ENCODE results near the gene MSANTD7.
A peak's percentile ranks its signal among the peaks of the same experiment; 100 is the strongest.

Gene MSANTD7

GRCh38 chr10:14822879-14823755 is 15.0 kb upstream of the MSANTD7 start:
- Histone ChIP-seq H3K27ac (replicated peaks) (peak overlapping the region; percentile 3; the same call in 1 of the 2 replicates), H3K27me3 (ENCODE audit: insufficient read depth, poor library complexity, severe bottlenecking) (no peaks in the 10 kb centered on the region), H3K4me3 (replicated peaks; ENCODE audit: insufficient read depth, low read length) (no peak overlapping the region)
- DNase-seq (ENCODE audit: low read depth in 1 of 2, low spot score in 1 of 2): peak in 1 of 2 experiments; percentile 40
- TF ChIP-seq CTCF (IDR thresholded peaks at IDR 0.05; ENCODE audit: insufficient read depth, low read length) (no peak), POLR2AphosphoS5 (IDR thresholded peaks at IDR 0.05; ENCODE audit: low read depth) (no peak), SPI1 (IDR thresholded peaks at IDR 0.05; ENCODE audit: borderline replicate concordance, low read depth) (no peak), GABPA (IDR thresholded peaks at IDR 0.05; ENCODE audit: low read depth) (no peak)
- TF ChIP-seq, protein P1, sequence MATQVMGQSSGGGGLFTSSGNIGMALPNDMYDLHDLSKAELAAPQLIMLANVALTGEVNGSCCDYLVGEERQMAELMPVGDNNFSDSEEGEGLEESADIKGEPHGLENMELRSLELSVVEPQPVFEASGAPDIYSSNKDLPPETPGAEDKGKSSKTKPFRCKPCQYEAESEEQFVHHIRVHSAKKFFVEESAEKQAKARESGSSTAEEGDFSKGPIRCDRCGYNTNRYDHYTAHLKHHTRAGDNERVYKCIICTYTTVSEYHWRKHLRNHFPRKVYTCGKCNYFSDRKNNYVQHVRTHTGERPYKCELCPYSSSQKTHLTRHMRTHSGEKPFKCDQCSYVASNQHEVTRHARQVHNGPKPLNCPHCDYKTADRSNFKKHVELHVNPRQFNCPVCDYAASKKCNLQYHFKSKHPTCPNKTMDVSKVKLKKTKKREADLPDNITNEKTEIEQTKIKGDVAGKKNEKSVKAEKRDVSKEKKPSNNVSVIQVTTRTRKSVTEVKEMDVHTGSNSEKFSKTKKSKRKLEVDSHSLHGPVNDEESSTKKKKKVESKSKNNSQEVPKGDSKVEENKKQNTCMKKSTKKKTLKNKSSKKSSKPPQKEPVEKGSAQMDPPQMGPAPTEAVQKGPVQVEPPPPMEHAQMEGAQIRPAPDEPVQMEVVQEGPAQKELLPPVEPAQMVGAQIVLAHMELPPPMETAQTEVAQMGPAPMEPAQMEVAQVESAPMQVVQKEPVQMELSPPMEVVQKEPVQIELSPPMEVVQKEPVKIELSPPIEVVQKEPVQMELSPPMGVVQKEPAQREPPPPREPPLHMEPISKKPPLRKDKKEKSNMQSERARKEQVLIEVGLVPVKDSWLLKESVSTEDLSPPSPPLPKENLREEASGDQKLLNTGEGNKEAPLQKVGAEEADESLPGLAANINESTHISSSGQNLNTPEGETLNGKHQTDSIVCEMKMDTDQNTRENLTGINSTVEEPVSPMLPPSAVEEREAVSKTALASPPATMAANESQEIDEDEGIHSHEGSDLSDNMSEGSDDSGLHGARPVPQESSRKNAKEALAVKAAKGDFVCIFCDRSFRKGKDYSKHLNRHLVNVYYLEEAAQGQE (IDR thresholded peaks at IDR 0.05; ENCODE audit: insufficient replicate concordance, low read depth): no peak

DNA sequence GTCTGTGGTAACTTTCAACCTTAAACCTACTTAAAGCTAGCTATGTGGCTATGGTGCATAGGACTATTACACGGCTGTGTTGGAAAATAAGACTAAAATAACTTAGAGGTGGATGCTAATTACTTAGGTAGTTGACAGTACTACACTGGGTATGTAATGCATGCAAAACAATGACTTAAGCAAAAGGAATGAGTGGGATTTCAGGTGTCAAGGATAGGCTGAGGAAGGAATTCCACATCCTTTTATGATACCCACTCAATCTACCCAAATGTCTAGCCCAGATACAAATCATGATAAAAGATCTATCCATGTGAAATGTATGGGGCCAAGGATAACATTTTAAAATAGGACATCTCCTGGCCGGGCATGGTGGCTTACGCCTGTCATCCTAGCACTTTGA is 14.1 kb upstream of the MSANTD7 start:
- no peak for DNase-seq (ENCODE audit: low read depth in 1 of 2, low spot score in 1 of 2)
- Histone ChIP-seq H3K27me3 (ENCODE audit: insufficient read depth, poor library complexity, severe bottlenecking) (no peaks in the 10 kb centered on the region), H3K27ac (replicated peaks) (no peak overlapping the region), H3K4me3 (replicated peaks; ENCODE audit: insufficient read depth, low read length) (no peak overlapping the region)
- no peak for TF ChIP-seq CTCF (IDR thresholded peaks at IDR 0.05; ENCODE audit: insufficient read depth, low read length)
- TF ChIP-seq, protein P1 (IDR thresholded peaks at IDR 0.05; ENCODE audit: insufficient replicate concordance, low read depth): no peak
- TF ChIP-seq GABPA (IDR thresholded peaks at IDR 0.05; ENCODE audit: low read depth): no peak
- no peak for TF ChIP-seq SPI1 (IDR thresholded peaks at IDR 0.05; ENCODE audit: borderline replicate concordance, low read depth)
- no peak for TF ChIP-seq POLR2AphosphoS5 (IDR thresholded peaks at IDR 0.05; ENCODE audit: low read depth)

- DNase-seq (ENCODE audit: low read depth in 1 of 2, low spot score in 1 of 2): peak; percentile 23 to 47
- no peaks in the 10 kb centered on the region for H3K27me3 ChIP-seq (ENCODE audit: insufficient read depth, poor library complexity, severe bottlenecking)
- H3K27ac ChIP-seq (replicated peaks): no peak overlapping the region
- no peak for TF ChIP-seq SPI1 (IDR thresholded peaks at IDR 0.05; ENCODE audit: borderline replicate concordance, low read depth)
- TF ChIP-seq, protein P1 (IDR thresholded peaks at IDR 0.05; ENCODE audit: insufficient replicate concordance, low read depth): no peak
- no peak for TF ChIP-seq POLR2AphosphoS5 (IDR thresholded peaks at IDR 0.05; ENCODE audit: low read depth)
- TF ChIP-seq CTCF (IDR thresholded peaks at IDR 0.05; ENCODE audit: insufficient read depth, low read length): no peak
- no peak for TF ChIP-seq GABPA (IDR thresholded peaks at IDR 0.05; ENCODE audit: low read depth)
- H3K4me3 ChIP-seq (replicated peaks; ENCODE audit: insufficient read depth, low read length): no peak overlapping the region
Observed at GRCh38 chr10:14826076-14826829, 11.9 kb upstream of the MSANTD7 start.
